HepG2 (cell line): ENCODE results near the gene GPX1. TPM values are rescaled to one million over a fixed set of nuclear protein-coding genes. Genes with fewer than 3 reads are reported as not detected.

Experiments
- ATAC-seq: fragments of 200-7000 bp; cut with Tn5 transposase; 3 replicates; pipeline ENCODE4 v1.9.1; 2020; ENCODE audit warnings: mild to moderate bottlenecking, moderate library complexity
- BruUV-seq: library from RNA; stranded (reverse); fragments of 400-500 nt; replicated peaks from 2 replicates; lab custom pipeline; 2021; lab: Mats Ljungman, UMichigan
- CTCF ChIA-PET: fragments of 300-600 bp; formaldehyde crosslinking; extraction: SDS; loops from one replicate; lab custom pipeline; 2021; ENCODE audit warnings: low total read pairs, inconsistent platforms, low intra/inter-chr PET ratio; lab: Yijun Ruan, JAX
- POLR2A ChIA-PET: fragments of 350-600 bp; sonication (Branson Sonifier 250); formaldehyde crosslinking; loops from one replicate; lab custom pipeline; 2020; ENCODE audit warnings: antibody characterized with exemption, inconsistent platforms; lab: Yijun Ruan, JAX
- DNase-seq: peaks from one replicate; pipeline ENCODE4 v3.0.0-alpha.2; 2015; ENCODE audit warnings: low spot score
- FAIRE-seq: peaks from 3 replicates; lab custom pipeline; 2011; peaks lifted over from hg19 to GRCh38; lab: Jason Lieb, UNC
- H2AFZ ChIP-seq: one replicate; pipeline ENCODE4 v1.6.1; 2011; ENCODE audit warnings: low read length, inconsistent platforms
- H3K27ac ChIP-seq: fragments of 300-600 bp; 3 replicates; pipeline ENCODE4 v1.8.0; 2011; ENCODE audit warnings: mixed run types, mild to moderate bottlenecking, mixed read lengths, low read length, inconsistent platforms; ENCODE audit not compliant: insufficient read depth; ENCODE audit errors: extremely low read length
- H3K27me3 ChIP-seq, 2 experiments: fragments of 200-600 bp in 1 of 2; 2 replicates in 1 of 2; 3 replicates in 1 of 2; pipeline versions ENCODE4 v1.6.0 to v1.8.0; 2011; ENCODE audit warnings: low read length in 2 of 2, mild to moderate bottlenecking in 2 of 2, moderate library complexity in 2 of 2, inconsistent platforms in 1 of 2; ENCODE audit not compliant: insufficient read depth in 2 of 2, control insufficient read depth in 1 of 2
- H3K36me3 ChIP-seq, 2 experiments: fragments of 200-600 bp in 1 of 2; replicated peaks in 1 of 2; 2 replicates in 1 of 2; 3 replicates in 1 of 2; pipeline versions ENCODE4 v1.5.1 to v1.8.0; 2011; ENCODE audit warnings: low read length in 2 of 2, inconsistent platforms in 1 of 2; ENCODE audit not compliant: insufficient read depth in 2 of 2, control insufficient read depth in 1 of 2
- H3K4me1 ChIP-seq: 2 replicates; pipeline ENCODE4 v1.5.1; 2012; ENCODE audit warnings: low read length, inconsistent platforms; ENCODE audit not compliant: insufficient read depth
- H3K4me2 ChIP-seq: 2 replicates; pipeline ENCODE4 v1.6.0; 2011; ENCODE audit warnings: low read depth, low read length, inconsistent platforms
- H3K4me3 ChIP-seq, 3 experiments: fragments of 200-600 bp in 1 of 3; sonication (generic), shearing (Covaris generic) in 1 of 3; replicated peaks in 1 of 3; 2 replicates each; pipeline ENCODE4 v1.5.1; 2011 to 2016; ENCODE audit warnings: low read length in 3 of 3, inconsistent platforms in 2 of 3, low read depth in 2 of 3, mild to moderate bottlenecking in 2 of 3, control low read depth in 1 of 3, mixed read lengths in 1 of 3; ENCODE audit not compliant: insufficient read depth in 1 of 3
- H3K79me2 ChIP-seq: one replicate; pipeline ENCODE4 v1.6.1; 2011; ENCODE audit warnings: low read length, inconsistent platforms; ENCODE audit not compliant: insufficient read depth
- H3K9ac ChIP-seq: 2 replicates; pipeline ENCODE4 v1.6.0; 2011; ENCODE audit warnings: mild to moderate bottlenecking, low read depth, low read length, inconsistent platforms; ENCODE audit not compliant: insufficient read depth
- H3K9me3 ChIP-seq: 2 replicates; pipeline ENCODE4 v1.5.1; 2012; ENCODE audit warnings: mild to moderate bottlenecking, low read length
- H4K20me1 ChIP-seq: 2 replicates; pipeline ENCODE4 v1.6.0; 2011; ENCODE audit warnings: inconsistent platforms, mild to moderate bottlenecking, low read length, moderate library complexity; ENCODE audit not compliant: insufficient read depth
- MAX ChIP-seq: IDR thresholded peaks from 2 replicates; pipeline ENCODE4 v1.6.1; 2012; ENCODE audit warnings: inconsistent platforms
- POLR2AphosphoS2 ChIP-seq: IDR thresholded peaks from 2 replicates; pipeline ENCODE4 v1.6.1; 2011; ENCODE audit warnings: low read depth, low read length, improper control_type of control experiment
- ZBTB4 ChIP-seq: sonication (generic); formaldehyde crosslinking; IDR thresholded peaks from 2 replicates; pipeline ENCODE4 v1.4.0; 2020; ENCODE audit warnings: missing genetic modification reagents, mild to moderate bottlenecking, borderline replicate concordance
- ZBTB7A ChIP-seq: sonication (generic); formaldehyde crosslinking; IDR thresholded peaks from 2 replicates; pipeline ENCODE4 v1.8.0; 2022; ENCODE audit warnings: mild to moderate bottlenecking, missing genetic modification reagents
- ZGPAT ChIP-seq: IDR thresholded peaks from 2 replicates; pipeline ENCODE4 v1.6.1; 2016; ENCODE audit warnings: mild to moderate bottlenecking
- WGBS: methylation state at CpG from one replicate; pipeline ENCODE4 v1.1.6; 2017; ENCODE audit warnings: low lambda C conversion rate; 5-methylcytosine and 5-hydroxymethylcytosine counted together
- in situ Hi-C: cut with HindIII; loops from 2 replicates; pipeline ENCODE4 v1.10.0; 2017; ENCODE audit warnings: low pct_unique_long_range_greater_than_20kb; ENCODE audit not compliant: extremely low pct_ligation_motif_present
- intact Hi-C: fragments of 100-400 bp; cut with micrococcal nuclease; formaldehyde crosslinking; loops from one replicate; pipeline ENCODE4 v1.10.0; 2022; ENCODE audit not compliant: unreplicated experiment
- polyA plus RNA-seq, 8 experiments: library from polyadenylated mRNA; depleted of rRNA in 3 of 8; stranded (reverse) in 7 of 8; unstranded in 1 of 8; fragments of >200 nt; fragmentation: Illumina TruSeq in 4 of 8; extraction: Trizol in 4 of 8; gene quantifications; 2 replicates each; pipeline versions ENCODE4 v1.2.1 to v1.2.3, GENCODE V29; 2011 to 2016; ENCODE audit warnings: low read depth in 4 of 8, missing spikeins in 1 of 8, mixed read lengths in 1 of 8; ENCODE audit not compliant: insufficient read depth in 1 of 8
- total RNA-seq, 5 experiments: library from RNA; depleted of rRNA; stranded (reverse); fragments of >200 nt; fragmentation: Illumina TruSeq; extraction: Trizol; gene quantifications; 2 replicates each; pipeline ENCODE4 v1.2.3, GENCODE V29; 2016; ENCODE audit warnings: low read depth in 1 of 5

Gene GPX1
- total and polyA plus RNA-seq, 2 of the 13 experiments (the other 11 are each of a cell fraction or from before 2014, with no cell fraction given), result 149 to 168 TPM

GRCh38 chr3:49351521-49352011 is 6.6 kb downstream of the GPX1 start:
- H2AFZ ChIP-seq, result peak overlapping the region; percentile 40
- no peaks in the 10 kb centered on the region for H4K20me1 ChIP-seq
- H3K9ac ChIP-seq, result peak overlapping the region; percentile 31
- peak overlapping the region; percentile 56 for H3K27ac ChIP-seq
- H3K27me3 ChIP-seq, result no peaks in the 10 kb centered on the region
- peaks cover 0 to 2% of the 10 kb centered on the region in 2 experiments; a peak in 3 of 5 replicates for H3K36me3 ChIP-seq
- no TSS peak for BruUV-seq
- no peaks in the 10 kb centered on the region for H3K9me3 ChIP-seq
- FAIRE-seq, result no peak
- whole genome bisulfite sequencing, result 0% methylated on average over 1 of the region's 1 CpG
- DNase-seq, result no peak
- peaks cover 67% of the 10 kb centered on the region for H3K4me1 ChIP-seq
- CTCF ChIA-PET, result no interaction called here
- peak overlapping the region in 2 of 3 experiments; percentile 27 to 32; a peak in 5 of 6 replicates for H3K4me3 ChIP-seq
- TF ChIP-seq ZBTB4 (no peak), ZGPAT (0 out of 2 replicates have a peak, but pooled peaks have one; percentile 13), MAX (0 out of 2 replicates have a peak, but pooled peaks have one; percentile 4), ZBTB7A (CRISPR knock-in tag) (0 out of 2 replicates have a peak, but pooled peaks have one; percentile 28), POLR2AphosphoS2 (no peak)
- TF ChIP-seq, all 625 proteins: peak for 3
- peaks cover 5% of the 10 kb centered on the region for H3K79me2 ChIP-seq
- POLR2A ChIA-PET, result interaction anchor here (0.6 to 5.3 kb wide), 9 partner anchors 12 to 344 kb away, joined by 3 to 50 read pairs (median 3); partner anchors contain the start of genes AMT, KLHDC8B, NICN1 and QRICH1
- in situ Hi-C loops (no loop called here), intact Hi-C loops (no loop called here)
- H3K4me2 ChIP-seq, result peak overlapping the region; percentile 70
- peak; percentile 19 for ATAC-seq
